NCI-H345 treated with DMSO at 0.1 percent for 48 hours (cell line): ENCODE data around the gene GLRA1.

Source experiments
- DNase-seq: peaks from one replicate; lab custom pipeline; 2025; ENCODE audit not compliant: unreplicated experiment; lab: John Stamatoyannopoulos, UW

Gene GLRA1

DNA sequence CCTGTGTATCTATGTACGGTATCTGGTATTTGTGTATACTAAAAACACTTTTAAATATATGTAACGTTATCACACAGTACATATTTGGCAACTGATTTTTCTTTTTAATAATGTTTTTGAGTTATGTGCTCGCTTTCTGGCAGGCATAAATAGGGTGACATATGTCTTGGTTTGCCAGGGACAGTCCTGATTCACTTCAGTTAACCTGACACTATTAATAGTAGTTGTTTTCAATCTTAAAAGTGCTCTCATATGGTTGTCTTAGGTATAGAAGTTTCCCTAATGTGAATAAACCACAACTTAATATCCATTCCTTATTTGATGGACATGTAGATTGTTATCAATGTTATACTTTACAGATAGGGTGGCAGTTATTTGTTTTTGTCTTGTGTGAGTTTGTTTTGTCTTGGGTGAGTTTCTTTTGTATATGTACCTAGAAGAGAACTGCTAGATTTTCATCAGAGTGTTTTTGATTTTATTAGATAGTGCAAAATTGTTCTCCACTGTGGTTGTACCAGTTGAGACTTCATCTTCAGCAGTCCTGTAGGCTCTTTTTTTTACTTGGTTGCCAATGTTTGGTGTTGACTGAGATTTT is 145.0 kb downstream of the GLRA1 start:
- no peak for DNase-seq

DNA sequence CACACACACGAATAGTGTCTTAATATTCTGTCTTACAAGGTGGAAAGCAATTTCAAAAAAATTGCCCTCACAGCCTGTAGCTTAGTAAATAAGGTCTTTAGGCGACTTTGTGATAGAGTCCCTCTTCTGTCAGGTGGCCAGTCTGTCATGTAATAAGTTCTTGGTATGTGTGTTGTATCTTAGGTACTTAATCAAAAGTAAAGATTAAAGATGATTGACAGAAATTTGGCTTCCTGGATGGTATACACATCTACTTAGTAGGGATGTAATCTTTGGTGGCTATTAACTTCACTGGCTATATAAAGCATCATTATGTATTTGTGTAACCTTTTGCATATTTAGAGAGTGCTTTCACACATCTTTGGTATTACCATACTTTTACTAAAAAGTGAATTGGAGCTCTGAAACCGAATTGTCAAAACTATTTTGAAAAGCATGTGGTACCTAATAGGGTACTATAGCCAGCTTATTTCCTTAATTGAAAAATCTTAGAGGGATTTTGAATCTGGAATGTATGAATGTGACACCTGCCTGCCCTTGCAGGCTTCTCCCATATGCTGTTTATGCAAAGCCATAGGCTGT is 149.5 kb downstream of the GLRA1 start:
- no peak for DNase-seq

DNA sequence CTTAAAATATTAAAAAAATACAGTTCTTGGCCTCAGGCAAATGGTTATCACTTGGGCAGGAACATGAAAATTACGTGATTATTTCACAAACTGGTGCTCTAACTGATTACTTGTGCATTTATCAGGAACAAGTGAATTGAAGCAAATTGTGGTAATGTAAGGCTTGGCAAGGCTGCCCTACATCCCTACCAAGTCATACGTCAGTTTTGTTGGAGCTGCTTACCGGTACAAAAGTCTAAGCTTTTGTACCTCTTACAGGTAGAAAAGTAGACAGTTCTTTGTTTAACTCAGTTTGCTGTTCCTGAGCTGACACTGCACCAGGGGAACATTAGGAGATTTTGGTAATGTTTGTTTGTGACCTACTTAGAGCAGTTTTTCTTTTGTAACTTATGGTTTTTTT is 150.7 kb downstream of the GLRA1 start:
- no peak for DNase-seq

DNA sequence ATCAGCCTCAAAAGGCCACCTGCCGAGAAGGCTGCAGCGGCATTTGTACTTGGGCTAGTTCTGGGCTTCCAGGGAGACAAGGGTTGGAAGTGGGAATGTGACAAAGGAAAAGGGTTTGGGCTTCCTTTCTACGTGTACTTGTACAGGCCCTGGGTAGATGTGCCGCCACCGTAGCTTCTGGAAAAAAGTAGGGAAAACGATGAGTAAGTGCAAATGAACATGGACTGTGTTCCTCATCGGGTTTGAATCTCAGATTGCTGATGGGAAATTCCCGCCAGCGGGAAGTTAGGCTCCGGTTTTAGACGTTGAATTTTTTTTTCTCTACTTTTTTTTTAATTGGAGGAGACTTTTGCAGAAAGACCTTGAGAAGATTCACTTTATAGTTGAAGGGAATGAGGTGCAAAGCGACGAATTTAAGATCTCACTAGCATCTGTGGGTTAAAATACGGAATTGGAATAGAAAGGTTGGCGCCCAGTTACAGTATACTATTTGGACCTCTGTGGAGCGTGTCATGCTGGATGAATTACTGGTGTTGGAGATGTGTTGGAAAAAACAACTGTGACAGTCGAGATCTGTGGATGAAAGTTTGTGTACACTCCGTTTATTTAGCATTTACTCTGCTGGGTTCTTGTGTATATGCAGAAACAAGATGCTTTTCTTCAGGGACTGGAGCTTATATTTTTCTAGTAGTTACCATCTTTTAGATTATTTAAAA is 151.6 kb downstream of the GLRA1 start:
- no peak for DNase-seq
